ENCODE results near the gene TDRD7.
"Not testable (repeated sequence)": the region's sequence is repeated elsewhere in the genome, so short reads cannot be mapped to it uniquely, and the experiment has no call there.

Gene TDRD7

DNA sequence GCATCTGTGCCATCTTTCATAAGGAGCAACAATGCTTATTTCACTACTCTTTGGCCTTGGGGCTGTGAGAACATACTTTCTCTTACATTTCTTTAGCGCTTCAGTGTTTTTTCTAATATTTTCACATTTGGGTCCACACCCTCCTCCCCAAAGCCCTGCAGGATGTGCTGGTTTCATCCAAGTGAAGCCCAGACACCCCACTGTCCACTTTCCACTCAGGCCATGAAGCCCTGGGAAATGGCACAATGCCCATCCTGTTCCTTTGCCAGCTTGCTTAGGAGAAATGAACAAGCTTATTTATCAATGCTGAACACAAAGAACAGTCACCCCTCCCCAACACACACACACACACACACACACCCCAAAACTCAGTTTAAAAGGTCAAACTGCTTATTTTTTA is 72.2 kb downstream of the TDRD7 start:
- Histone ChIP-seq H3K9ac (ENCODE audit: low read length in 5 of 5) (no peak overlapping the region), H3K27ac (ENCODE audit: low read depth, low read length) (no peak overlapping the region), H3K4me3 (ENCODE audit: low read depth in 1 of 5, low read length in 5 of 5) (no peak overlapping the region), H3K9me3 (ENCODE audit: control insufficient read depth in 5 of 5, low read length in 5 of 5) (peaks cover 0 to 8% (median 5%) of the 10 kb centered on the region in 5 donors), H3K4me1 (ENCODE audit: control insufficient read depth in 5 of 5, insufficient read depth in 5 of 5, low read length in 5 of 5) (peaks cover 0 to 5% (median 3%) of the 10 kb centered on the region in 5 donors), H3K36me3 (ENCODE audit: control insufficient read depth in 5 of 5, insufficient read depth in 5 of 5, low read length in 5 of 5) (peaks cover 18 to 51% (median 28%) of the 10 kb centered on the region in 5 donors), H3K27me3 (ENCODE audit: control insufficient read depth in 5 of 5, insufficient read depth in 4 of 5, low read length in 5 of 5) (no peaks in the 10 kb centered on the region)

DNA sequence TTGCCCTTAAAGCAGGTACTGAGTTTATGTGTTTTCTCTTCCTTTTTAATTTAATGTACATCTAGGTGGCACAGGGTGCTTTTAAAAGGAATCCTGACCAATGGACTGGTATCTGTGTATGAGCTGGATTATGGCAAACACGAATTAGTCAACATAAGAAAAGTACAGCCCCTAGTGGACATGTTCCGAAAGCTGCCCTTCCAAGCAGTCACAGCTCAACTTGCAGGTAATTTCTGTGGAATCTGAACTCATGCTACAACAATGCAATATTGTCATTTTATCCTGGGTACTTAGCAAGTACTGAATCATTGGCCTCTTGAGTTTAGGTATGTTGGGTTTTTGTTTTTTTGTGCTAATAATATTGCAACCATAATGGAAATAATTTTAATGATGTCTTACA is 75.2 kb downstream of the TDRD7 start:
- Histone ChIP-seq H3K27ac (ENCODE audit: low read depth, low read length) (no peak overlapping the region), H3K27me3 (ENCODE audit: control insufficient read depth in 5 of 5, insufficient read depth in 4 of 5, low read length in 5 of 5) (no peaks in the 10 kb centered on the region), H3K9ac (ENCODE audit: low read length in 5 of 5) (no peak overlapping the region), H3K36me3 (ENCODE audit: control insufficient read depth in 5 of 5, insufficient read depth in 5 of 5, low read length in 5 of 5) (peaks cover 17 to 37% (median 23%) of the 10 kb centered on the region in 5 donors), H3K4me3 (ENCODE audit: low read depth in 1 of 5, low read length in 5 of 5) (no peak overlapping the region), H3K4me1 (ENCODE audit: control insufficient read depth in 5 of 5, insufficient read depth in 5 of 5, low read length in 5 of 5) (no peaks in the 10 kb centered on the region), H3K9me3 (ENCODE audit: control insufficient read depth in 5 of 5, low read length in 5 of 5) (peaks cover 0 to 10% (median 5%) of the 10 kb centered on the region in 5 donors)

DNA sequence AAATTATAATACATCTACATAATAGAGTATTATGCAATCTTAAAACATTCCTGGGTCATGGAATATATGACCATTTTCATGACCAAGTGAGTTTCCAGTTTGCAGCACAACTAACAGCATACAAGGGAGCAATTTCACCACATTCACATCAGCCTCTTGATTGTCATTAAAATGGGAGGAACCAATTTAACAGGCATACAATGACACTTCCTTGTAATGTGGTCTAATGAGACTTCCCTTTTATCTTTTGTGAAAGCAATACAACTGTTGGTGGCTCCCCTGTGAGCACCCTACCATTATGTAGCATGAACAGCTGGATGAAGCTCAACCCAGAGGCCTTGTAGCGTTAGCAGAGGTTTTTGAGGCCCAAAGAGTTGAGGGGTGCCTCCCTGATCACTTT is 76.0 kb downstream of the TDRD7 start:
- Histone ChIP-seq H3K4me1 (ENCODE audit: control insufficient read depth in 5 of 5, insufficient read depth in 5 of 5, low read length in 5 of 5) (no peaks in the 10 kb centered on the region), H3K4me3 (ENCODE audit: low read depth in 1 of 5, low read length in 5 of 5) (no peak overlapping the region), H3K27ac (ENCODE audit: low read depth, low read length) (no peak overlapping the region), H3K36me3 (ENCODE audit: control insufficient read depth in 5 of 5, insufficient read depth in 5 of 5, low read length in 5 of 5) (peaks cover 15 to 36% (median 23%) of the 10 kb centered on the region in 5 donors), H3K9ac (ENCODE audit: low read length in 5 of 5) (no peak overlapping the region), H3K9me3 (ENCODE audit: control insufficient read depth in 5 of 5, low read length in 5 of 5) (peaks cover 0 to 10% (median 5%) of the 10 kb centered on the region in 5 donors), H3K27me3 (ENCODE audit: control insufficient read depth in 5 of 5, insufficient read depth in 4 of 5, low read length in 5 of 5) (no peaks in the 10 kb centered on the region)

DNA sequence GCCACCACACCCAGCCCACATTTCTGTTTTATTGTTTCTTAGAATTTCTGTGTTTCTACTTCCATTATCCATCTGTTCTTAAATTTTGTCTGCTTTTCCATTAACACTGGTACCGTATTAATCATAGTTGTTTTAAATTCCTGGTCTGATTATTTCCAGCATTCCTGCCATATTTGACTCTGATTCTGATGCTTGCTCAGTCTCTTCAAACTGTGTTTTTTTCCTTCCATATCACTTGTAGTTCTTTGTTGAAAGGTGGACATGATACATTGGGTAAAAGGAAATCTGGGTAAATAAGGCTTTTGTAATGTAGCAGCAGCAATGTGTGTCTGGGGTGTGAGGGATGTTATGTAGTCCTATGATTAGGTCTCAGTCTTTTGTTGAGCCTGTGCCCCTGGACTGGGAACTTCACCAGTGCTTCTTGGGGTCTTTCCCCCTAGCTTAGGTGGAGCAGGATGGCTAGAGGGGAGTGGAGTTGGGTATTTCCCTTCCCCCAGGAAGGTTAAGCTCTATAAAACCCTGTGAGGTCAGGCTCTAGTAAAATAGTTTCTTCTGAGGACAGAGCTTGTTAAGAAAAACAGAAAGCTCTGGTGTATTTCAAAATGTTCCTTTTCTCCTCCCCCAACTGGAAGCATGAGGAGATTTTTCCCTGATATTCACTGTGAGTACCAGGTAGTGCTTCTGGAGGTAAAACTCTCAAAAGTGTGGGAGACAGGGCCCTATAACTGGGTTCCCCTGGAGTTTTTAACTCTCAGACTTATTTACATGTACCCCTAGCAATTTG is 79.5 kb downstream of the TDRD7 start:
- Histone ChIP-seq H3K4me3 (ENCODE audit: low read depth in 1 of 5, low read length in 5 of 5) (no peak overlapping the region), H3K36me3 (ENCODE audit: control insufficient read depth in 5 of 5, insufficient read depth in 5 of 5, low read length in 5 of 5) (peaks cover 13 to 33% (median 21%) of the 10 kb centered on the region in 5 donors), H3K4me1 (ENCODE audit: control insufficient read depth in 5 of 5, insufficient read depth in 5 of 5, low read length in 5 of 5) (no peaks in the 10 kb centered on the region), H3K9ac (ENCODE audit: low read length in 5 of 5) (no peak overlapping the region), H3K27ac (ENCODE audit: low read depth, low read length) (no peak overlapping the region), H3K9me3 (ENCODE audit: control insufficient read depth in 5 of 5, low read length in 5 of 5) (peaks cover 0 to 10% (median 5%) of the 10 kb centered on the region in 5 donors), H3K27me3 (ENCODE audit: control insufficient read depth in 5 of 5, insufficient read depth in 4 of 5, low read length in 5 of 5) (no peaks in the 10 kb centered on the region)

DNA sequence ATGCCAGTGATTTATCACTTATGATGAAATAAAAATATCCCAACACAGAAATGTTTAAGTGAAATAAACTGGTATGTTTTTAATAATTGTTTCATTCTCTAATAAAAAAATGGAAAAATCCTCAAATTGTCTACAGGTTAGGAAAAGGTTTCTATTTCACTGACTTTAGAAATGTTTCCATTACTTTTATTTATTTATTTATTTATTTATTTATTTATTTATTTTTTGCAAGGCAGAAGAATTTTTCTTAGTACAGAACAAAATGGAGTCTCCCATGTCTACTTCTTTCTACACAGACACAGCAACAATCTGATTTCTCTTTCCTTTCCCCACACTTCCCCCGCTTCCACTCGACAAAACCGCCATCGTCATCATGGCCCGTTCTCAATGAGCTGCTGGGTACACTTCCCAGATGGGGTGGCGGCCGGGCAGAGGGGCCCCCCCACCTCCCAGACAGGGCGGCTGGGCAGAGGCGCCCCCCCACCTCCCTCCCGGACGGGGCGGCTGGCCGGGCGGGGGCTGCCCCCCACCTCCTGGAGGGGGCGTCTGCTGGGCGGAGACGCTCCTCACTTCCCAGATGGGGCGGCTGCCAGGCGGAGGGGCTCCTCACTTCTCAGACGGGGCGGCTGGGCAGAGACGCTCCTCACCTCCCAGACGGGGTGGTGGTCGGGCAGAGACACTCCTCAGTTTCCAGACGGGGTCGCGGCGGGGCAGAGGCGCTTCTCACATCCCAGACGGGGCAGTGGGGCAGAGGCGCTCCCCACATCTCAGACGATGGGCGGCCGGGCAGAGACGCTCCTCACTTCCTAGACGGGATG is 85.9 kb downstream of the TDRD7 start:
- H3K27me3 ChIP-seq (ENCODE audit: control insufficient read depth in 5 of 5, insufficient read depth in 4 of 5, low read length in 5 of 5); H3K4me3 ChIP-seq (ENCODE audit: low read depth in 1 of 5, low read length in 5 of 5); H3K9me3 ChIP-seq (ENCODE audit: control insufficient read depth in 5 of 5, low read length in 5 of 5); H3K27ac ChIP-seq (ENCODE audit: low read depth, low read length); H3K9ac ChIP-seq (ENCODE audit: low read length in 5 of 5): not testable (repeated sequence)
- Histone ChIP-seq H3K36me3 (ENCODE audit: control insufficient read depth in 5 of 5, insufficient read depth in 5 of 5, low read length in 5 of 5) (peaks cover 8 to 16% (median 12%) of the 10 kb centered on the region in 5 donors), H3K4me1 (ENCODE audit: control insufficient read depth in 5 of 5, insufficient read depth in 5 of 5, low read length in 5 of 5) (peaks cover 0 to 18% (median 14%) of the 10 kb centered on the region in 5 donors)

DNA sequence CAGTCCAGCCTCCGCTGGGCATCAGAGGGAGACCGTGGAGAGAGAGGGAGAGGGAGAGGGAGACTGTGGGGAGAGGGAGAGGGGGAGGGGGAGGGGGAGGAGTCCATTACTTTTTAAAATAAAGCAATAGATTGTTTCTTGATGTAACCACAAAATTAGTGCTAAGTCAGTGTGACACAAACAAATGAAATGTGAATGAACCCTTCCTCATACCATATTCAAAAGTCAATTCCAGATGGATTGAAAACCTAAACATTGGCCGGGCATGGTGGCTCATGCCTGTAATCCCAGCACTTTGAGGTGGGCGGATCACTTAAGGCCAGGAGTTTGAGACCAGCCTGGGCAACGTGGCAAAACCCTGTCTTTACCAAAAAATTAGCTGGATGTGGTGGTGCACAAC is 87.0 kb downstream of the TDRD7 start:
- peaks cover 8 to 16% (median 12%) of the 10 kb centered on the region in 5 donors for H3K36me3 ChIP-seq (ENCODE audit: control insufficient read depth in 5 of 5, insufficient read depth in 5 of 5, low read length in 5 of 5)
- H3K4me3 ChIP-seq (ENCODE audit: low read depth in 1 of 5, low read length in 5 of 5); H3K9me3 ChIP-seq (ENCODE audit: control insufficient read depth in 5 of 5, low read length in 5 of 5); H3K27ac ChIP-seq (ENCODE audit: low read depth, low read length); H3K9ac ChIP-seq (ENCODE audit: low read length in 5 of 5): not testable (repeated sequence)
- H3K27me3 ChIP-seq (ENCODE audit: control insufficient read depth in 5 of 5, insufficient read depth in 4 of 5, low read length in 5 of 5): peaks cover 0 to 12% (median 6%) of the 10 kb centered on the region in 5 donors
- H3K4me1 ChIP-seq (ENCODE audit: control insufficient read depth in 5 of 5, insufficient read depth in 5 of 5, low read length in 5 of 5): peaks cover 0 to 23% (median 21%) of the 10 kb centered on the region in 5 donors

- no peak overlapping the region for H3K4me3 ChIP-seq (ENCODE audit: low read depth in 1 of 5, low read length in 5 of 5)
- peaks cover 0 to 12% (median 6%) of the 10 kb centered on the region in 5 donors for H3K27me3 ChIP-seq (ENCODE audit: control insufficient read depth in 5 of 5, insufficient read depth in 4 of 5, low read length in 5 of 5)
- H3K4me1 ChIP-seq (ENCODE audit: control insufficient read depth in 5 of 5, insufficient read depth in 5 of 5, low read length in 5 of 5): peaks cover 0 to 23% (median 21%) of the 10 kb centered on the region in 5 donors
- H3K27ac ChIP-seq (ENCODE audit: low read depth, low read length): no peak overlapping the region
- no peaks in the 10 kb centered on the region for H3K9me3 ChIP-seq (ENCODE audit: control insufficient read depth in 5 of 5, low read length in 5 of 5)
- no peak overlapping the region for H3K9ac ChIP-seq (ENCODE audit: low read length in 5 of 5)
- peaks cover 8 to 16% (median 12%) of the 10 kb centered on the region in 5 donors for H3K36me3 ChIP-seq (ENCODE audit: control insufficient read depth in 5 of 5, insufficient read depth in 5 of 5, low read length in 5 of 5)
Measured at GRCh38 chr9:97500263-97500662, 88.4 kb downstream of the TDRD7 start.

GRCh38 chr9:97500765-97501176 is 88.9 kb downstream of the TDRD7 start:
- no peaks in the 10 kb centered on the region for H3K9me3 ChIP-seq (ENCODE audit: control insufficient read depth in 5 of 5, low read length in 5 of 5)
- peak overlapping the region; percentile 41 to 69 (median 65) for H3K4me3 ChIP-seq (ENCODE audit: low read depth in 1 of 5, low read length in 5 of 5)
- H3K27me3 ChIP-seq (ENCODE audit: control insufficient read depth in 5 of 5, insufficient read depth in 4 of 5, low read length in 5 of 5): peaks cover 0 to 12% (median 6%) of the 10 kb centered on the region in 5 donors
- no peak overlapping the region for H3K27ac ChIP-seq (ENCODE audit: low read depth, low read length)
- H3K4me1 ChIP-seq (ENCODE audit: control insufficient read depth in 5 of 5, insufficient read depth in 5 of 5, low read length in 5 of 5): peaks cover 0 to 23% (median 21%) of the 10 kb centered on the region in 5 donors
- H3K9ac ChIP-seq (ENCODE audit: low read length in 5 of 5): peak overlapping the region in 3 of 5 donors; percentile 41 to 48 (median 42)
- H3K36me3 ChIP-seq (ENCODE audit: control insufficient read depth in 5 of 5, insufficient read depth in 5 of 5, low read length in 5 of 5): peaks cover 4 to 12% (median 10%) of the 10 kb centered on the region in 5 donors

DNA sequence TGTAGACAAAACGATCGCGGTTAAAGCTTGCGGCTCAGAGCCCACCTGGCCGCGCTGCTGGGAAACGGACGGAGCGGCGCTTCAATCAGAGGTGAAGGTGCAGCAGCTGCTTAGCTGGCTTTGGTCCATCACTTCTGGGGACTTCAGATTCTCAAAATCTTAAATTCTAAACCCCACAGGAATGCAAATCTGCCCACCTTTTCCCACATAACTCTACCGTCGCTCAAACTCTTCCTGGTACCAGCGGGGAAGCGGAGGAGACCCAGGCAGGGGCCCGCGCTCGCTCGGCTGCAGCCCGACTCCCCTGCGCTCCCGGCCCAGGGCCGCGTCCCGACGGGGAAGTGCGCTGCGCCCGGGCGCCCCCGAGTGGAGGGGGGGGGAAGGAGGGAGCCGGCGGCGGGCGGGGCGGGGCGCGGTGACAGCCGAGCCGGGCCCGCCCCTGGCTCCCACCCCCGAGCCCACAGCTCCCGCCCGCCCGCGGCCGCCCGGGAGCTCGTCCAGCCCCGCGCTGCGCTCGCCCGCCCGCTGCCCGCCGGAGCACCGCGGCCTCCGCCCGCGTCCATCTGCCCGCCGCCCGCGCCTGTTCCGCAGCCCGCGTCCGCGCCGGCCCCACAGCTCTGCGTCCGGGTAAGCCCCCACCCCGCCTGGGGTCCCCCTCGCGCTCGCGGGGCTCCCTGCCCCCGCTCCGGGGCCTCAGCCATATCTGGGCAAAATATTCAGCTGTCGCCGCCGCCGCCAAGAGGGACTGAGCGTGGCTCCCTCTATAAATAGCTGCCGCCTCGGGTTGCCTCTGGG is 89.5 kb downstream of the TDRD7 start, which contains the start of gene TMOD1:
Gene TMOD1 (plus strand): TSS at position 490 of the 795 bp plus-strand sequence. CDS start 22,523 bp downstream, outside the sequence.
- H3K27me3 ChIP-seq (ENCODE audit: control insufficient read depth in 5 of 5, insufficient read depth in 4 of 5, low read length in 5 of 5): peaks cover 0 to 12% (median 6%) of the 10 kb centered on the region in 5 donors
- H3K4me3 ChIP-seq (ENCODE audit: low read depth in 1 of 5, low read length in 5 of 5): peak within 1 kb of the TSS; percentile 64 to 77 (median 68)
- peak within 1 kb of the TSS in 3 of 5 donors; percentile 48 to 61 (median 60) for H3K9ac ChIP-seq (ENCODE audit: low read length in 5 of 5)
- H3K36me3 ChIP-seq (ENCODE audit: control insufficient read depth in 5 of 5, insufficient read depth in 5 of 5, low read length in 5 of 5): peaks cover 0 to 7% (median 6%) of the 10 kb centered on the region in 5 donors
- peaks cover 0 to 23% (median 21%) of the 10 kb centered on the region in 5 donors for H3K4me1 ChIP-seq (ENCODE audit: control insufficient read depth in 5 of 5, insufficient read depth in 5 of 5, low read length in 5 of 5)
- no peaks in the 10 kb centered on the region for H3K9me3 ChIP-seq (ENCODE audit: control insufficient read depth in 5 of 5, low read length in 5 of 5)
- no peak within 1 kb of the TSS for H3K27ac ChIP-seq (ENCODE audit: low read depth, low read length)
